ENCODE data around the gene SLC43A3.
A peak's percentile ranks its signal among the peaks of the same experiment; 100 is the strongest.

SLC43A3 gene

DNA sequence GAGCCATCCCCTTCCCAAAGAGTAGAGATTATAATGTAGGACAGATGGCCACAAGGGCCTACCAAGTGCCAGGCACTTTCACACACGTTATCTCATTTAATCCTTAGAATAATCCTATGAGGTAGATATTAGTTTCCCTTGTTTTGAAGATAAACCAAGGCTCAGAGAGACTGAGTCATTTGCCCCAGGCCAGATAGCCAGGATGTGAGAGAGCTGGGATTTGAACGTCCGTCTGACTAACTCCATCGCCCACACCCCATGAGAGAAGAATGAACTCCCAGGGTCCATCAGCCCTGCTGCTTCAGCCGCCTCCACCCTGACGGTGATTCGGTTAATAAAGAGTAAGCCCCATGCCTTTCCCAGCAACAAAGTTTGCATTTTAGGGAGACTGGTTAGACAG lies 56.7 kb downstream of the SLC43A3 start:
- Histone ChIP-seq H3K4me1 (ENCODE audit: control extremely low read depth in 1 of 4, control insufficient read depth in 4 of 4, insufficient read depth in 4 of 4, low read length in 3 of 4) (peaks cover 1 to 48% (median 19%) of the 10 kb centered on the region in 4 experiments), H3K27ac (ENCODE audit: insufficient read depth in 1 of 2, low read depth in 1 of 2, low read length in 2 of 2, poor library complexity in 1 of 2, severe bottlenecking in 2 of 2) (no peak overlapping the region), H3K9me3 (ENCODE audit: control extremely low read depth in 1 of 5, control insufficient read depth in 4 of 5, insufficient read depth in 2 of 5, low read depth in 1 of 5, low read length in 4 of 5) (no peaks in the 10 kb centered on the region), H3K27me3 (replicated peaks in 2 of 5; ENCODE audit: control insufficient read depth in 4 of 5, insufficient read depth in 5 of 5, low read length in 4 of 5) (no peaks in the 10 kb centered on the region), H3K36me3 (ENCODE audit: control insufficient read depth in 4 of 4, insufficient read depth in 4 of 4, low read length in 3 of 4) (no peaks in the 10 kb centered on the region), H3K4me3 (ENCODE audit: control insufficient read depth in 1 of 7, extremely low read depth in 1 of 7, insufficient read depth in 4 of 7, low read depth in 2 of 7, low read length in 6 of 7) (no peak overlapping the region)
- ChIA-PET POLR2A (no interaction called here), CTCF (interaction anchor here (1.1 kb wide), 1 partner anchor 9 kb away, joined by 3 read pairs; no protein-coding TSS in a partner anchor)
- DNase-seq = no peak
- 97% methylated on average over 6 of the region's 7 CpGs for WGBS (ENCODE audit: insufficient coverage)

DNA sequence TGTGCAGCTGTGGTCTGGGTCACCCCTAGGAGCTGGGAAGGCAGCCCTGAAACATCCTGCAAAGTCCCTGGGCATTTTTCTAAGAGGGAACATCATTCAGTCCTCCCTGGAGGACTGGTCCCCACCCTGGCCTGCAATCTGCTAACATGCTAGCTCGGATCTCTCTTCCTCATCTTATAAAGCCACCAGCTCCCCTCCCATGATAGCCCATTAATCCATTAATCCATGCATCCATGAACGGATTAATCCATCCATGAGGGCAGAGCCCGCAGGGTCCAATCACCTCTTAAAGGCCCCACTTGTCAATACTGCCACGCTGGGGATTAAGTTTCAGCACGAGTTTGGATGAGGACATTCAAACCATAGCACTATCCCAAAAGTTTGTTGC lies 58.1 kb downstream of the SLC43A3 start:
- CTCF ChIA-PET = interaction anchor here (0.5 to 1.9 kb wide), 2 partner anchors 17 to 20 kb away, joined by 4 read pairs; no protein-coding TSS in a partner anchor
- POLR2A ChIA-PET = no interaction called here
- 88% methylated on average over 5 of the region's 5 CpGs for WGBS (ENCODE audit: insufficient coverage)
- no peak for DNase-seq
- Histone ChIP-seq H3K4me1 (ENCODE audit: control extremely low read depth in 1 of 4, control insufficient read depth in 4 of 4, insufficient read depth in 4 of 4, low read length in 3 of 4) (peaks cover 1 to 54% (median 18%) of the 10 kb centered on the region in 4 experiments), H3K27me3 (replicated peaks in 2 of 5; ENCODE audit: control insufficient read depth in 4 of 5, insufficient read depth in 5 of 5, low read length in 4 of 5) (no peaks in the 10 kb centered on the region), H3K36me3 (ENCODE audit: control insufficient read depth in 4 of 4, insufficient read depth in 4 of 4, low read length in 3 of 4) (no peaks in the 10 kb centered on the region), H3K27ac (ENCODE audit: insufficient read depth in 1 of 2, low read depth in 1 of 2, low read length in 2 of 2, poor library complexity in 1 of 2, severe bottlenecking in 2 of 2) (no peak overlapping the region), H3K9me3 (ENCODE audit: control extremely low read depth in 1 of 5, control insufficient read depth in 4 of 5, insufficient read depth in 2 of 5, low read depth in 1 of 5, low read length in 4 of 5) (no peaks in the 10 kb centered on the region), H3K4me3 (ENCODE audit: control insufficient read depth in 1 of 7, extremely low read depth in 1 of 7, insufficient read depth in 4 of 7, low read depth in 2 of 7, low read length in 6 of 7) (no peak overlapping the region)

DNA sequence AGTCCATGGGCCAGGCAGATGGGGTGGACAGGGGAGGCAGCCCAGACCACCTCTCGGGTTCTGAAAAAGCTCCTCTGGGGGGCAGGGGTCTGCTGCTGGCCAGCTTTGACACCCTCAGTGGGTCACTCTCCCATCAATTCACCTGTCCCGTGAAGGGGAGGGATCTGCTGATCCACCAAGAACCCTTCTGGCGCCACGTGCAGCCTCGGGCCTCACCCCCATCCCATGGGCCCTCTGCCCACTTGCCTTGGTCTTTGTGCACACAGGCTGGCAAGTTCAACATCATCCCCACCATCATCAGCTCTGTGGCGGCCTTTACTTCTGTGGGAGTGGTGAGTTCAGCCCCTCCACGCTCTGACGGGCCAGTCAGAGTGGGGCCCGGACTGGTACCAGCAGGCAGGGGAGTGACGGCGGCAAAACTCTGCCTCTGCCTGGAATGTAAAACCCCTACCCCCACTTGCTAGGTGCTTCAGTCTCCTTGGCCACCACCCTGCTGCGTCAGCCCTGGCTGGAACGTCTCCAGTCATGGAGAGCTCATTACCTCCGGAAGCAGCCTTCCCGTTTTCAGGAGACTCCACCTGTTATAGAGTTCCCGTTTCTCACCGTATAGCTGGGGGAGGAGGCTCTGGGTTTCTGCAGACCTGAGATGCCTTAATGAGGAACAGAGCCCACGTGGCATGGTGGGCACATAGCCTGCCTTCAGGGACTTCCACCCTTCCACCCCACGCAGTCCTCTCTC lies 58.6 kb downstream of the SLC43A3 start:
- ChIA-PET CTCF (interaction anchor here (0.5 to 1.9 kb wide), 4 partner anchors 18 to 89 kb away, joined by 3 to 4 read pairs (median 4); no protein-coding TSS in a partner anchor), POLR2A (no interaction called here)
- Histone ChIP-seq H3K27ac (ENCODE audit: insufficient read depth in 1 of 2, low read depth in 1 of 2, low read length in 2 of 2, poor library complexity in 1 of 2, severe bottlenecking in 2 of 2) (no peak overlapping the region), H3K4me1 (ENCODE audit: control extremely low read depth in 1 of 4, control insufficient read depth in 4 of 4, insufficient read depth in 4 of 4, low read length in 3 of 4) (peaks cover 1 to 54% (median 18%) of the 10 kb centered on the region in 4 experiments), H3K9me3 (ENCODE audit: control extremely low read depth in 1 of 5, control insufficient read depth in 4 of 5, insufficient read depth in 2 of 5, low read depth in 1 of 5, low read length in 4 of 5) (no peaks in the 10 kb centered on the region), H3K4me3 (ENCODE audit: control insufficient read depth in 1 of 7, extremely low read depth in 1 of 7, insufficient read depth in 4 of 7, low read depth in 2 of 7, low read length in 6 of 7) (peak overlapping the region in 1 of 7 experiments; percentile 22), H3K27me3 (replicated peaks in 2 of 5; ENCODE audit: control insufficient read depth in 4 of 5, insufficient read depth in 5 of 5, low read length in 4 of 5) (no peaks in the 10 kb centered on the region), H3K36me3 (ENCODE audit: control insufficient read depth in 4 of 4, insufficient read depth in 4 of 4, low read length in 3 of 4) (no peaks in the 10 kb centered on the region)
- WGBS (ENCODE audit: insufficient coverage) = 55% methylated on average over 10 of the region's 19 CpGs
- peak; percentile 42 to 69 (median 66) for DNase-seq

DNA sequence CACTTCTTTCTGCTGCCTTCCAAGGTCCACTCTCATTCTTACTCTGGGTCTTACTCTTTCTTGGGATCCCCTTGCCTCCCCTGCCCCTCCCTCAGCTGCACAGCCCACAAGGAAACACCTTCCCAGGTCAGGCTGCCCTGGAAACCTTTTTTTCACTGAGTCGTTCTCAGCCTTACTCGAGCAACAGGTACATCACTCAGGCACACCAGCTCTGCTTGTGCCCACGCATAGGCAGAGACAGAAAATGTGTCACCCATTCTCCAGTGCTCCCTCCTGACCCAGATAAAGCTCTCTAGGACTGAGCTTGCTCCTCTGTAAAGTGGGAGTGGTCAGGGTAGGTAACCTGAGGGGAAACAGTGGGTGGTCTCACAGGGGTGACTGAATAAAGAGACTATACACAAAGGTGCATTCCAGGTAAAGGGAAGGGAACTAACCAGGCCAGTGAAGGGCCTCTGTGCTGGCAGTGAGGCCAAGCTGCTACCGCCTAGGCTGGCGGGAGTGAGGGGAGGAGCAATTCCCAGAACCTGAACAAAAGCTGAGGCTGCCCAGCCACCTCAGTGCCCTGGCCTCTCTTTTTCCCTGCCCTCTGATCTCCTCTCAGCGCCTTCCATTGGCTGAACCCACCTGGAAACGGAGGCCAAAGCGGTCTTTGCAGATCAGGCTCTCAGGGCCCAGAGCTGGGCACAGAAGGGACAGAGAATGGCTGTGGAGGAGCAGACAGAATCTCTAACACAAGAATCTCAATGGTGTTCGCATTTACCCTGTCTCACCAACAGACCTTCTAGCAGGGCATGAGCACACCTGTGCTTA lies 61.9 kb downstream of the SLC43A3 start:
- ChIA-PET POLR2A (no interaction called here), CTCF (interaction anchor here (1.0 kb wide), 1 partner anchor 8 kb away, joined by 3 read pairs; no protein-coding TSS in a partner anchor)
- 92% methylated on average over 7 of the region's 9 CpGs for WGBS (ENCODE audit: insufficient coverage)
- peaks cover 1 to 49% (median 18%) of the 10 kb centered on the region in 4 experiments for H3K4me1 ChIP-seq (ENCODE audit: control extremely low read depth in 1 of 4, control insufficient read depth in 4 of 4, insufficient read depth in 4 of 4, low read length in 3 of 4)
- H3K4me3 ChIP-seq (ENCODE audit: control insufficient read depth in 1 of 7, extremely low read depth in 1 of 7, insufficient read depth in 4 of 7, low read depth in 2 of 7, low read length in 6 of 7) = no peak overlapping the region
- no peak for DNase-seq
- no peaks in the 10 kb centered on the region for H3K36me3 ChIP-seq (ENCODE audit: control insufficient read depth in 4 of 4, insufficient read depth in 4 of 4, low read length in 3 of 4)
- no peaks in the 10 kb centered on the region for H3K27me3 ChIP-seq (replicated peaks in 2 of 5; ENCODE audit: control insufficient read depth in 4 of 5, insufficient read depth in 5 of 5, low read length in 4 of 5)
- no peak overlapping the region for H3K27ac ChIP-seq (ENCODE audit: insufficient read depth in 1 of 2, low read depth in 1 of 2, low read length in 2 of 2, poor library complexity in 1 of 2, severe bottlenecking in 2 of 2)
- no peaks in the 10 kb centered on the region for H3K9me3 ChIP-seq (ENCODE audit: control extremely low read depth in 1 of 5, control insufficient read depth in 4 of 5, insufficient read depth in 2 of 5, low read depth in 1 of 5, low read length in 4 of 5)

DNA sequence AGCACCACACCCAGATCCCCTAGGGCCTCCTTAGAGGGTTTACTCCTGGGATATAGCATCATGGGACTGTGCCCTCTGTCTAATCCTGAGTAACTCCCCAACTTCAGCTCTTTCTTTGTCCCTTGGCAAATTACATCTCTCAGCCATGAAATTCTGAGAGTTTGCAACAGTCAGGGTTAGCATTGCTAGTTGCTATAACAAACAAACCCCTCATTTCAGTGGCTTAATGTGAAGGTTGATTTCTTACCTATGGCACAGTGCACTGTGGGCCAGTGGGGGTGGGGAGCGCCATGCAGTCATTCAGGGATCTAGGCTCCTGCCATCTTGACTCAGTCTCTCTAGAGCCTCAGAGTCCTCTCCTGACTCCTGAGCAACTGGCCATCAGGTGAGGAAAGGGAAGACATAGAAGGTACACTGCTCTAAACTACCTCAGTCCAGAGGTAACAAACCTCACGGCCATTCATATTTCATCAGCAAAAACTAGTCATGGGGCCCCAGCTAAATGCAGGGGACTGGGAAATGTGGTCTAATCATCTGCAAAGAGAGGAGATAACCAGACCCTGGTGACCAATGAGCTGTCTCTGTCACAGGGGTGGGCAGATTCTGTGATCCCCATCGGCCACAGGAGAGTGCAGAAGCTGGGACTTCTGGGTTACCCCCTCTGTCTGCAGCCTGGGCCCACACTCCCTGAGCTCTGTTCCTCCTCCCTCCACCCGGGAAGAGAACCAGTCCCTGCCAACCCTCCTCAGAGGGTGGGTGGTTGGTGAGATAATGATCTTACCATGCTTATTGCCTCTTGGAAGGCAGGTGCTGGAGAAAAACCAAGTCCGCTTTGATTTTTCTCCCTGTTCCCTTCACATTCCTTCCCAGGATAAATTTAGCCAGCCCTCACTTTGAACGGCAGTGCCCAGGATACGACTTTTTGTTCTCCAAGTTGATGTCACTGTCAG lies 63.5 kb downstream of the SLC43A3 start:
- CTCF ChIA-PET = interaction anchor here (0.9 to 2.3 kb wide), 6 partner anchors 10 to 130 kb away, joined by 3 to 10 read pairs (median 4); no protein-coding TSS in a partner anchor
- WGBS (ENCODE audit: insufficient coverage) = 95% methylated on average over 2 of the region's 7 CpGs
- no peak for DNase-seq

DNA sequence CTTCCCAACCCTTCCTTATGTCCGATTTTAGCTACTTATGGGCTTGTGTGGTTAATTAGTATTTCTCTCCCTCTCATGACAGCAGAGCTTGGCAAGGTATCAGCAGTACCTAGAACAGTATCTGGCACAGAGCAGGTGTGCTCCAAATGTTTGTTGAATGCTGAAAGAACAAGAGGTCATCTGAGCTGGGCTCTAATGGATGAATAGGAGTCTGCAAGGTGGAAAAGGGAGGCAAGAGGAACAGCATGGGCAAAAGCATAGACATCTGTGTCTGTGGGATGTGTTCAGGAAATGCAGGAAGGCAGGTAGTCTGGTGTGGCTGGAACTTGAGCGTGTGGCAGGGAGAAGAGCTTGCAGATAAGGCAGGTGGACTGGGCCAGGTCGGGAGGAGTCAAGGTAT lies 65.0 kb downstream of the SLC43A3 start:
- DNase-seq = no peak
- no peak overlapping the region for H3K27ac ChIP-seq (ENCODE audit: insufficient read depth in 1 of 2, low read depth in 1 of 2, low read length in 2 of 2, poor library complexity in 1 of 2, severe bottlenecking in 2 of 2)
- no peaks in the 10 kb centered on the region for H3K9me3 ChIP-seq (ENCODE audit: control extremely low read depth in 1 of 5, control insufficient read depth in 4 of 5, insufficient read depth in 2 of 5, low read depth in 1 of 5, low read length in 4 of 5)
- peaks cover 1 to 51% (median 16%) of the 10 kb centered on the region in 4 experiments for H3K4me1 ChIP-seq (ENCODE audit: control extremely low read depth in 1 of 4, control insufficient read depth in 4 of 4, insufficient read depth in 4 of 4, low read length in 3 of 4)
- no peak overlapping the region for H3K4me3 ChIP-seq (ENCODE audit: control insufficient read depth in 1 of 7, extremely low read depth in 1 of 7, insufficient read depth in 4 of 7, low read depth in 2 of 7, low read length in 6 of 7)
- ChIA-PET POLR2A (no interaction called here), CTCF (interaction anchor here (0.9 to 2.3 kb wide), 9 partner anchors 12 to 165 kb away, joined by 3 to 10 read pairs (median 5); no protein-coding TSS in a partner anchor)
- WGBS (ENCODE audit: insufficient coverage) = 63% methylated on average over 1 of the region's 3 CpGs
- no peaks in the 10 kb centered on the region for H3K27me3 ChIP-seq (replicated peaks in 2 of 5; ENCODE audit: control insufficient read depth in 4 of 5, insufficient read depth in 5 of 5, low read length in 4 of 5)
- H3K36me3 ChIP-seq (ENCODE audit: control insufficient read depth in 4 of 4, insufficient read depth in 4 of 4, low read length in 3 of 4) = no peaks in the 10 kb centered on the region

More for the DNA sequence above, 63.5 kb downstream of the SLC43A3 start:
- Histone ChIP-seq H3K9me3 (ENCODE audit: control extremely low read depth in 1 of 5, control insufficient read depth in 4 of 5, insufficient read depth in 2 of 5, low read depth in 1 of 5, low read length in 4 of 5) (no peaks in the 10 kb centered on the region), H3K27me3 (replicated peaks in 2 of 5; ENCODE audit: control insufficient read depth in 4 of 5, insufficient read depth in 5 of 5, low read length in 4 of 5) (no peaks in the 10 kb centered on the region), H3K27ac (ENCODE audit: insufficient read depth in 1 of 2, low read depth in 1 of 2, low read length in 2 of 2, poor library complexity in 1 of 2, severe bottlenecking in 2 of 2) (no peak overlapping the region), H3K36me3 (ENCODE audit: control insufficient read depth in 4 of 4, insufficient read depth in 4 of 4, low read length in 3 of 4) (no peaks in the 10 kb centered on the region), H3K4me1 (ENCODE audit: control extremely low read depth in 1 of 4, control insufficient read depth in 4 of 4, insufficient read depth in 4 of 4, low read length in 3 of 4) (peaks cover 1 to 49% (median 16%) of the 10 kb centered on the region in 4 experiments), H3K4me3 (ENCODE audit: control insufficient read depth in 1 of 7, extremely low read depth in 1 of 7, insufficient read depth in 4 of 7, low read depth in 2 of 7, low read length in 6 of 7) (no peak overlapping the region)
- POLR2A ChIA-PET = no interaction called here

Data from common myeloid progenitor, CD34-positive (primary cell).